ENCODE measurements around the gene TRPC6. TPM values are rescaled to one million over a fixed set of nuclear protein-coding genes. Genes with fewer than 3 reads are reported as not detected.

TRPC6 gene
- total RNA-seq, 2 experiments from 2014 or later, result not detected

DNA sequence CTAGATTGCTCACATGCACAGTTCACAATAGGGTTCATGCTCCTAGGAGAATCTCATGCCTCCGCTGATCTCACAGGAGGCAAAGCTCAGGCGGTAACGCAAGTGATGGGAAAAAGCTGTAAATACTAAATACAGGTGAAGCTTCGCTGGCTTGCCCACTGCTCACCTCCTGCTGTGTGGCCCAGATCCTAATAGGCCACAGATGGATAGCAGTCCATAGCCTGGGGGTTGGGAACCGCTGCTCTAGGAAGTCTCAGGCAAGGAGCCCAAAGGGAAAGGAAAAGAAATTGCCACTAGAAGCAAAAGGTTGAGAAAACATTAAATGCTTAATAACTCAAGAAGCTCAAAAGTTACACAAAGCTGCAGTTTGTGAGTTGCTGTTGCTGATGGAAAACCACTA is 3.2 kb upstream of the TRPC6 start:
- POLR2A ChIA-PET, result no interaction called here
- intact Hi-C loops (cut with DNase I, micrococcal nuclease), result no loop called here
- H3K9me3 Mint-ChIP-seq, result no peaks in the 10 kb centered on the region

DNA sequence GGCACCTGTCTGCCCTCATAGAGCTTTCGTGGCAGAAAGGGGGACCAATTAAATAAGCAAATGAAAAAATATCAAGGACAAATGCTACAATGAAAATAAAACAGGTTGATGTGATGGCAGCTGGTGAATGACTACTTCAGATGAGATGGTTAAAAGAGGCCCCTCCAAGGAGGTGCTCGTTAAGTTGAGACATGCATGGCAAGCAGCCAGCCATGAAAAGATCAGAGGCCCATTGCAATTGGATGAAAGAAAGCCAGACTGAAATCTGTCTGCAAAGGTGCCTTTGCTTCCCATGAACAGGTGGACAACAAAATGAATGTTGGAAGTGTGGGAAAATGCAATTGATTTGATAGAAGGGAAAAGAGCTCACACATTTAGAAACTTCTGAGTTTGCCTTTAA is 848 bp upstream of the TRPC6 start:
- H3K27me3 Mint-ChIP-seq, result peaks cover 29% of the 10 kb centered on the region
- no peak for DNase-seq
- no peak for ATAC-seq (ENCODE audit: poor library complexity)
- no peak overlapping the region for H3K27ac Mint-ChIP-seq
- Histone ChIP-seq H3K27ac (ENCODE audit: low read depth in 1 of 2, low read length in 2 of 2) (no peak overlapping the region), H3K36me3 (ENCODE audit: insufficient read depth, low read length) (no peaks in the 10 kb centered on the region), H3K27me3 (ENCODE audit: control insufficient read depth in 1 of 2, insufficient read depth in 2 of 2, low read length in 2 of 2) (peaks cover 11 to 24% of the 10 kb centered on the region in 2 experiments), H3K9me3 (ENCODE audit: control insufficient read depth in 1 of 2, insufficient read depth in 1 of 2, low read length in 2 of 2) (peaks cover 0 to 19% of the 10 kb centered on the region in 2 experiments), H3K4me3 (ENCODE audit: low read length) (no peak overlapping the region), H3K4me1 (ENCODE audit: insufficient read depth, low read length) (no peaks in the 10 kb centered on the region)
- POLR2A ChIA-PET, result no interaction called here
- no peak for TF ChIP-seq CTCF (IDR thresholded peaks at IDR 0.05)
- H3K4me1 Mint-ChIP-seq (ENCODE audit: low read depth), result no peaks in the 10 kb centered on the region
- intact Hi-C loops (cut with DNase I, micrococcal nuclease), result no loop called here
- H3K36me3 Mint-ChIP-seq (ENCODE audit: low read depth), result no peaks in the 10 kb centered on the region
- peaks cover 2% of the 10 kb centered on the region for H3K9me3 Mint-ChIP-seq
- no peak overlapping the region for H3K4me3 Mint-ChIP-seq
- CTCF ChIA-PET, result interaction anchor here (1.6 kb wide), 1 partner anchor 10 kb away, joined by 3 read pairs; no protein-coding TSS in a partner anchor

More for the DNA sequence above, 3.2 kb upstream of the TRPC6 start:
- H3K4me3 ChIP-seq (ENCODE audit: low read length), result no peak overlapping the region
- H3K36me3 ChIP-seq (ENCODE audit: insufficient read depth, low read length), result no peaks in the 10 kb centered on the region
- no peak overlapping the region for H3K27ac ChIP-seq (ENCODE audit: low read depth in 1 of 2, low read length in 2 of 2)
- no peak for DNase-seq
- ATAC-seq (ENCODE audit: poor library complexity), result no peak
- Mint-ChIP-seq H3K4me1 (ENCODE audit: low read depth) (no peaks in the 10 kb centered on the region), H3K27me3 (peaks cover 18% of the 10 kb centered on the region), H3K27ac (no peak overlapping the region), H3K36me3 (ENCODE audit: low read depth) (no peaks in the 10 kb centered on the region), H3K4me3 (no peak overlapping the region)
- TF ChIP-seq CTCF (IDR thresholded peaks at IDR 0.05), result no peak
- H3K27me3 ChIP-seq (ENCODE audit: control insufficient read depth in 1 of 2, insufficient read depth in 2 of 2, low read length in 2 of 2), result peaks cover 11 to 20% of the 10 kb centered on the region in 2 experiments
- peaks cover 0 to 19% of the 10 kb centered on the region in 2 experiments for H3K9me3 ChIP-seq (ENCODE audit: control insufficient read depth in 1 of 2, insufficient read depth in 1 of 2, low read length in 2 of 2)
- CTCF ChIA-PET, result no interaction called here
- H3K4me1 ChIP-seq (ENCODE audit: insufficient read depth, low read length), result no peaks in the 10 kb centered on the region

DNA sequence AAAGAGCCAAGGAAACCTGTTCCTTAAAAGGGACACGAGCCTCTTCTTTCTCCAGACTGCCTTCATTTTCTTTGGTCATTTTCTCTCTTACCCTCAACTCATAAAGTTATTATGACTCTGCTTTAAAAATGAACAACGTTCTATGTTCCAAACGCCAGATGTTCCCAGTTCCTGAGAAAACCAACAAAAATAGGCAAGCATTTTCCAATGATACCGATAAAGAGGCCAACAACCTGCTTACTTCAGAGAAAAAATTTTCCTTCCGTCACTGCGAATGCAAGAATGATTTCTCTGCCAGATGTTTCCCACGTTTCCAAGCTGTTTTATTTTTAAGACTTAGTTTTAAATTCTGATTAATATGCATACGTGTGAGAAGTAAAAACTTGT is 315 bp upstream of the TRPC6 start:
- no peaks in the 10 kb centered on the region for H3K4me1 ChIP-seq (ENCODE audit: insufficient read depth, low read length)
- ChIA-PET POLR2A (no interaction called here), CTCF (interaction anchor here (1.6 kb wide), 1 partner anchor 10 kb away, joined by 3 read pairs; no protein-coding TSS in a partner anchor)
- no peaks in the 10 kb centered on the region for H3K36me3 Mint-ChIP-seq (ENCODE audit: low read depth)
- DNase-seq (no peak), ATAC-seq (ENCODE audit: poor library complexity) (no peak)
- peaks cover 11 to 24% of the 10 kb centered on the region in 2 experiments for H3K27me3 ChIP-seq (ENCODE audit: control insufficient read depth in 1 of 2, insufficient read depth in 2 of 2, low read length in 2 of 2)
- no peaks in the 10 kb centered on the region for H3K4me1 Mint-ChIP-seq (ENCODE audit: low read depth)
- TF ChIP-seq CTCF (IDR thresholded peaks at IDR 0.05), result no peak
- peaks cover 6% of the 10 kb centered on the region for H3K9me3 Mint-ChIP-seq
- H3K36me3 ChIP-seq (ENCODE audit: insufficient read depth, low read length), result no peaks in the 10 kb centered on the region
- no peak overlapping the region for H3K4me3 ChIP-seq (ENCODE audit: low read length)
- no peak overlapping the region for H3K27ac ChIP-seq (ENCODE audit: low read depth in 1 of 2, low read length in 2 of 2)
- no peak overlapping the region for H3K27ac Mint-ChIP-seq
- no peak overlapping the region for H3K4me3 Mint-ChIP-seq
- H3K9me3 ChIP-seq (ENCODE audit: control insufficient read depth in 1 of 2, insufficient read depth in 1 of 2, low read length in 2 of 2), result peaks cover 0 to 19% of the 10 kb centered on the region in 2 experiments
- peaks cover 33% of the 10 kb centered on the region for H3K27me3 Mint-ChIP-seq
- intact Hi-C loops (cut with DNase I, micrococcal nuclease), result no loop called here
